Caco-2 (cell line): ENCODE results near the gene VTI1A. TPM values are rescaled to one million over a fixed set of nuclear protein-coding genes. Genes with fewer than 3 reads are reported as not detected.
"Not testable (repeated sequence)": the region's sequence is repeated elsewhere in the genome, so short reads cannot be mapped to it uniquely, and the experiment has no call there.

Experiments
- BruUV-seq: library from RNA; stranded (reverse); fragments of 400-500 nt; replicated peaks from 2 replicates; lab custom pipeline; 2021; lab: Mats Ljungman, UMichigan
- CTCF ChIA-PET: fragments of 300-600 bp; sonication (Branson Sonifier 250); formaldehyde crosslinking; loops from one replicate; lab custom pipeline; 2022; ENCODE audit warnings: antibody characterized with exemption; lab: Charles Lee
- POLR2A ChIA-PET: fragments of 300-600 bp; sonication (Branson Sonifier 250); formaldehyde crosslinking; loops from one replicate; lab custom pipeline; 2022; ENCODE audit warnings: antibody characterized with exemption; lab: Charles Lee
- DNase-seq, 2 experiments: peaks; one replicate each; pipeline versions ENCODE4 v3.0.0 to v3.0.0-alpha.2; 2020 to 2022
- H3K27me3 ChIP-seq: replicated peaks from 2 replicates; pipeline ENCODE4 v1.6.0; 2011; ENCODE audit warnings: low read length; ENCODE audit not compliant: control insufficient read depth, insufficient read depth
- H3K36me3 ChIP-seq: 2 replicates; pipeline ENCODE4 v1.5.1; 2011; ENCODE audit warnings: low read length; ENCODE audit not compliant: control insufficient read depth, insufficient read depth
- H3K4me1 ChIP-seq: fragments of 250-450 bp; sonication (Bioruptor Pico); 2 replicates; pipeline ENCODE4 v1.5.1; 2020; ENCODE audit warnings: mild to moderate bottlenecking
- H3K4me3 ChIP-seq: 2 replicates; pipeline ENCODE4 v1.5.1; 2011; ENCODE audit warnings: low read depth, mild to moderate bottlenecking, control low read depth, low read length
- H3K9me3 ChIP-seq: fragments of 250-450 bp; sonication (Bioruptor Pico); 2 replicates; pipeline ENCODE4 v1.5.1; 2020; ENCODE audit warnings: mild to moderate bottlenecking, moderate library complexity
- H3K27ac Mint-ChIP-seq: one replicate; pipeline ENCODE4 v1.8.0; 2022; ENCODE audit warnings: mixed read lengths; ENCODE audit not compliant: unreplicated experiment
- H3K27me3 Mint-ChIP-seq: one replicate; pipeline ENCODE4 v1.8.0; 2022; ENCODE audit warnings: mixed read lengths; ENCODE audit not compliant: insufficient read depth, unreplicated experiment
- H3K36me3 Mint-ChIP-seq: one replicate; pipeline ENCODE4 v1.8.0; 2022; ENCODE audit warnings: mild to moderate bottlenecking, mixed read lengths; ENCODE audit not compliant: insufficient read depth, unreplicated experiment
- H3K4me1 Mint-ChIP-seq: one replicate; pipeline ENCODE4 v1.8.0; 2022; ENCODE audit warnings: low read depth, mixed read lengths; ENCODE audit not compliant: unreplicated experiment
- H3K4me3 Mint-ChIP-seq: one replicate; pipeline ENCODE4 v1.8.0; 2022; ENCODE audit warnings: mild to moderate bottlenecking, moderate library complexity, mixed read lengths; ENCODE audit not compliant: unreplicated experiment
- H3K9me3 Mint-ChIP-seq: one replicate; pipeline ENCODE4 v1.8.0; 2022; ENCODE audit warnings: mixed read lengths; ENCODE audit not compliant: unreplicated experiment
- intact Hi-C: fragments of 100-400 bp; cut with micrococcal nuclease; formaldehyde crosslinking; loops from one replicate; pipeline ENCODE4 v1.10.0; 2022; ENCODE audit not compliant: unreplicated experiment
- total RNA-seq: library from RNA; stranded (reverse); gene quantifications from 2 replicates; pipeline ENCODE4 v1.2.3, GENCODE V29; 2022
- TF ChIP-seq, protein P1 (sequence below), 2 experiments: fragments of 200-600 bp in 1 of 2; IDR thresholded peaks; 1 replicate in 1 of 2; 2 replicates in 1 of 2; pipeline versions ENCODE4 v1.5.1 to v1.8.0; 2011 to 2022; ENCODE audit warnings: antibody characterized with exemption in 1 of 2, control low read depth in 1 of 2, inconsistent platforms in 1 of 2, low read depth in 1 of 2, low read length in 1 of 2, mild to moderate bottlenecking in 1 of 2, moderate library complexity in 1 of 2; ENCODE audit not compliant: insufficient read depth in 1 of 2, severe bottlenecking in 1 of 2, unreplicated experiment in 1 of 2

The VTI1A gene
- total RNA-seq, 1 experiment from 2014 or later = 45.6 TPM

DNA sequence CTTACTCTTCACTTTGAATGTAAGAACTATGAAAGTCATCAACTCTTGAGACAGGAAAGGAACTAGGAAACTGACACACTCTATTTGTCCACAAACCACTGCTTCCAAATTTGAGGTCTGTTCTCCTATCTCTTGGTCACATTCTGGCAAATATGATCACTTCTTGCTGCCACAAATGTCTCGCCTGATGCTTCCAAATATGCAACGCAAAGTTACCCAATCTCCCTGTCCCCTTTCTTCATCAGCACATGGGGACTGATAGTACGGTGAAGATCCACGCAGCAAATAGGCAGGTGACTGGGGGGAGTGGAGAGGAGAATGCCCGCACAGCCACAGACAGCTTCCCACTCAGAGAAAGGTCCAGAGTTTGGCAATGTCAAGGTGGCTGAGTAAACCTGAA, 410.5 kb downstream of the VTI1A start:
- H3K4me1 Mint-ChIP-seq = peaks cover 7% of the 10 kb centered on the region
- TF ChIP-seq, protein P1, sequence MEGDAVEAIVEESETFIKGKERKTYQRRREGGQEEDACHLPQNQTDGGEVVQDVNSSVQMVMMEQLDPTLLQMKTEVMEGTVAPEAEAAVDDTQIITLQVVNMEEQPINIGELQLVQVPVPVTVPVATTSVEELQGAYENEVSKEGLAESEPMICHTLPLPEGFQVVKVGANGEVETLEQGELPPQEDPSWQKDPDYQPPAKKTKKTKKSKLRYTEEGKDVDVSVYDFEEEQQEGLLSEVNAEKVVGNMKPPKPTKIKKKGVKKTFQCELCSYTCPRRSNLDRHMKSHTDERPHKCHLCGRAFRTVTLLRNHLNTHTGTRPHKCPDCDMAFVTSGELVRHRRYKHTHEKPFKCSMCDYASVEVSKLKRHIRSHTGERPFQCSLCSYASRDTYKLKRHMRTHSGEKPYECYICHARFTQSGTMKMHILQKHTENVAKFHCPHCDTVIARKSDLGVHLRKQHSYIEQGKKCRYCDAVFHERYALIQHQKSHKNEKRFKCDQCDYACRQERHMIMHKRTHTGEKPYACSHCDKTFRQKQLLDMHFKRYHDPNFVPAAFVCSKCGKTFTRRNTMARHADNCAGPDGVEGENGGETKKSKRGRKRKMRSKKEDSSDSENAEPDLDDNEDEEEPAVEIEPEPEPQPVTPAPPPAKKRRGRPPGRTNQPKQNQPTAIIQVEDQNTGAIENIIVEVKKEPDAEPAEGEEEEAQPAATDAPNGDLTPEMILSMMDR (IDR thresholded peaks at IDR 0.05; ENCODE audit: insufficient read depth in 1 of 2, low read depth in 1 of 2, low read length in 1 of 2, severe bottlenecking in 1 of 2, unreplicated experiment in 1 of 2) = no peak
- H3K27me3 ChIP-seq = no peaks in the 10 kb centered on the region
- intact Hi-C loops = no loop called here
- H3K27me3 Mint-ChIP-seq = no peaks in the 10 kb centered on the region
- no peak overlapping the region for H3K4me3 Mint-ChIP-seq
- H3K4me1 ChIP-seq = peaks cover 13% of the 10 kb centered on the region; the same call in 1 of the 2 replicates
- H3K27ac Mint-ChIP-seq = no peak overlapping the region
- POLR2A ChIA-PET = no interaction called here
- BruUV-seq = no TSS peak
- H3K4me3 ChIP-seq = no peak overlapping the region
- H3K36me3 Mint-ChIP-seq = no peaks in the 10 kb centered on the region
- peaks cover 12% of the 10 kb centered on the region for H3K9me3 Mint-ChIP-seq
- no peaks in the 10 kb centered on the region for H3K9me3 ChIP-seq
- no peak for DNase-seq
- H3K36me3 ChIP-seq = no peaks in the 10 kb centered on the region
- CTCF ChIA-PET = interaction anchor here (0.7 kb wide), 1 partner anchor 64 kb away, joined by 8 read pairs; no protein-coding TSS in a partner anchor

DNA sequence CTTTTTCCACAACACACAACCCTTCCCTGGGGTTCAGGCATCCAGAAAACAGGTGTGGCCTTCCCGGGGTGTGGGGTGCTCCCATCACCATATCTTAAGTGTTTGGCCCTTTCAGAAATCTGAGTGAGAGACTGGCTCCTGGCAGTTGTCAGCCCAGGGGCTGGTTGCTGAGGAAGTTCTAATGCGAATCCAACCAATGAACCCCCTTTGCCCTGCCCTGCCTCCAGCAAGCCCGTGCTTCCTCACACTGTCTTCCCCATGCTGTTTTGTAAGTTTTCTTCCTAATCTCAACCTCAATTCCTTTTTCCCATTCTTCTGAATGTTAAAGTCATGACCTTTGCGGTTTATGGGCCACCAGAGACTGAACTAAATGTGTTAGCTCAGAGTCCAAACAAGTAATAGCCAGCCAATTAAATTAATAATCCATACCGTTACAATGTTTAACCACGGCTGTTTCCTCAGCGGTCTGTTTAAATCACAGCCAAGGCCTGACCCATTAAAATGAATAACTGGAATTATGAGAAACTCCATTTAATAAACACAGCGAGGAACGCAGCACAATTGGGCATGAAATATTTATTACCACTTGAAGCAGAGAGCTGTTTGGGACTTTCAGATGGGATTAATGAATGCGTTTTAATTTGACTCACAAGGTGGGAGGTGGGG, 412.1 kb downstream of the VTI1A start:
- ChIA-PET POLR2A (no interaction called here), CTCF (no interaction called here)
- no peaks in the 10 kb centered on the region for H3K36me3 ChIP-seq
- Mint-ChIP-seq H3K27me3 (no peaks in the 10 kb centered on the region), H3K4me3 (no peak overlapping the region), H3K27ac (no peak overlapping the region), H3K36me3 (no peaks in the 10 kb centered on the region), H3K4me1 (peaks cover 7% of the 10 kb centered on the region), H3K9me3 (peaks cover 12% of the 10 kb centered on the region)
- H3K4me1 ChIP-seq = peaks cover 13% of the 10 kb centered on the region; the same call in 1 of the 2 replicates
- DNase-seq = no peak
- H3K27me3 ChIP-seq = no peaks in the 10 kb centered on the region
- intact Hi-C loops = no loop called here
- TF ChIP-seq, protein P1 (IDR thresholded peaks at IDR 0.05; ENCODE audit: insufficient read depth in 1 of 2, low read depth in 1 of 2, low read length in 1 of 2, severe bottlenecking in 1 of 2, unreplicated experiment in 1 of 2) = no peak
- no TSS peak for BruUV-seq
- H3K9me3 ChIP-seq = peaks cover 5% of the 10 kb centered on the region; the same call in 1 of the 2 replicates
- H3K4me3 ChIP-seq = no peak overlapping the region

DNA sequence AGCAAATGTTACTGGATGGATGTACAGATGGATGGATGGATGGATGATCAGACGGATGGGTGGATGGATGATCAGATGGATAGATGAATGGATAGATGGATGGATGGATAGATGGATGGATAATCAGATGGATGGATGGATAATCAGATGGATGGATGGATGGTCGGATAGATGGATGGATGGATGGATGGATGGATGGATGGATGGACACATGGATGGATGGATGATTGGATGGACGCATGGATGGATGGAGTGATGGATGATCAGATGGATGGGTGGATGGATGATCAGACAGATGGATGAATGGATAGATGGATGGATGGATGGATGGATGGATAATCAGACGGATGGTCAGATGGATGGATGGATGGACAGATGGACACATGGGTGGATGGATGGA, 412.8 kb downstream of the VTI1A start:
- H3K4me1 ChIP-seq = peaks cover 13% of the 10 kb centered on the region; the same call in 1 of the 2 replicates
- Mint-ChIP-seq H3K9me3 (peaks cover 12% of the 10 kb centered on the region), H3K27ac (no peak overlapping the region), H3K36me3 (no peaks in the 10 kb centered on the region), H3K4me3 (no peak overlapping the region), H3K27me3 (no peaks in the 10 kb centered on the region), H3K4me1 (peaks cover 7% of the 10 kb centered on the region)
- no peaks in the 10 kb centered on the region for H3K36me3 ChIP-seq
- TF ChIP-seq, protein P1 (IDR thresholded peaks at IDR 0.05; ENCODE audit: insufficient read depth in 1 of 2, low read depth in 1 of 2, low read length in 1 of 2, severe bottlenecking in 1 of 2, unreplicated experiment in 1 of 2) = no peak
- H3K27me3 ChIP-seq = no peaks in the 10 kb centered on the region
- intact Hi-C loops = no loop called here
- H3K9me3 ChIP-seq = peaks cover 9% of the 10 kb centered on the region; the same call in 1 of the 2 replicates
- ChIA-PET POLR2A (no interaction called here), CTCF (no interaction called here)
- no peak overlapping the region for H3K4me3 ChIP-seq
- DNase-seq = no peak
- no TSS peak for BruUV-seq

DNA sequence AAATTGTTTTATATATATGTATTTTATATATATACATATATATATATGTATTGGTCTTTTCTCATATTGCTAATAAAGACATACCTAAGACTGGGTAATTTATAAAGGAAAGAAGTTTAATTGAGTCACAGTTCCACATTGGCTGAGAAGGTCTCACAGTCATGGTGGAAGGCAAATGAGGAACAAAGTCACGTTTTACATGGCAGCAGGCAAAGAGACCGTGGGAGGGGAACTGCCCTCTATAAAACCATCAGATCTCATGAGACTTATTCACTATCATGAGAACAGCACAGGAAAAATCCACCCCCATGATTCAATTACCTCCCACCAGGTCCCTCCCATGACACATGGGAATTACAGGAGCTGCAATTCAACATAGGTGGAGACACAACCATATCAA, 416.4 kb downstream of the VTI1A start:
- BruUV-seq, POLR2A ChIA-PET: not testable (repeated sequence)

More for the DNA sequence above, 416.4 kb downstream of the VTI1A start:
- H3K4me1 ChIP-seq = peaks cover 13% of the 10 kb centered on the region; the same call in 1 of the 2 replicates
- H3K27ac Mint-ChIP-seq, DNase-seq, H3K27me3 Mint-ChIP-seq, H3K36me3 ChIP-seq, H3K27me3 ChIP-seq, H3K4me3 ChIP-seq, H3K36me3 Mint-ChIP-seq, H3K9me3 ChIP-seq, H3K4me1 Mint-ChIP-seq, H3K4me3 Mint-ChIP-seq, intact Hi-C loops, CTCF ChIA-PET: not testable (repeated sequence)
- peaks cover 21% of the 10 kb centered on the region for H3K9me3 Mint-ChIP-seq
